ENCODE results near the gene CDH4. TPM values are rescaled to one million over a fixed set of nuclear protein-coding genes. Genes with fewer than 3 reads are reported as not detected.

Gene CDH4
- total and polyA plus RNA-seq, 9 of the 15 experiments (the other 6 are each of a cell fraction or from before 2014, with no cell fraction given): 0.04 TPM; not detected in 8

- 0% methylated on average over 5 of the region's 5 CpGs for WGBS (ENCODE audit: insufficient coverage, low coverage, missing lambda C conversion rate)
- Histone ChIP-seq H3K79me2 (ENCODE audit: control insufficient read depth, insufficient read depth, low read length) (no peaks in the 10 kb centered on the region), H3K9me3 (replicated peaks; ENCODE audit: control insufficient read depth, insufficient read depth, low read depth, low read length) (no peaks in the 10 kb centered on the region), H3K4me3 (no peak overlapping the region), H3K4me1 (replicated peaks in 1 of 2; ENCODE audit: control insufficient read depth in 2 of 2, insufficient read depth in 2 of 2, low read length in 2 of 2) (no peaks in the 10 kb centered on the region), H3K27me3 (ENCODE audit: control insufficient read depth in 2 of 2, insufficient read depth in 2 of 2, low read length in 2 of 2) (peaks cover 3 to 6% of the 10 kb centered on the region in 2 experiments; a peak in 3 of 5 replicates), H3K4me2 (ENCODE audit: insufficient read depth, low read length) (no peak overlapping the region), H4K20me1 (replicated peaks; ENCODE audit: control insufficient read depth, insufficient read depth, low read length) (no peaks in the 10 kb centered on the region), H3K9me1 (ENCODE audit: control insufficient read depth, insufficient read depth, low read length) (no peaks in the 10 kb centered on the region), H3K9ac (ENCODE audit: insufficient read depth in 1 of 2, low read depth in 2 of 2, low read length in 2 of 2) (no peak overlapping the region), H3K27ac (ENCODE audit: extremely low read depth, low read depth, low read length) (no peak overlapping the region), H3K36me3 (ENCODE audit: control insufficient read depth, insufficient read depth, low read length) (no peaks in the 10 kb centered on the region), H2AFZ (ENCODE audit: low read depth, low read length) (no peak overlapping the region)
- POLR2A ChIA-PET: interaction anchor here (0.6 kb wide), 1 partner anchor 24 kb away, joined by 3 read pairs; no protein-coding TSS in a partner anchor
- intact Hi-C loops (cut with micrococcal nuclease) (no loop called here), in situ Hi-C loops (cut with MboI) (no loop called here)
- ATAC-seq: no peak
- TF ChIP-seq ZNF408 (CRISPR knock-in tag; IDR thresholded peaks at IDR 0.05; ENCODE audit: low read depth): no peak
- peak; percentile 93 for TF ChIP-seq BHLHE40 (IDR thresholded peaks at IDR 0.05; ENCODE audit: low read length)
- peak; percentile 93 for TF ChIP-seq ZBTB17 (CRISPR knock-in tag; IDR thresholded peaks at IDR 0.05)
- TF ChIP-seq ZNF23 (CRISPR knock-in tag; IDR thresholded peaks at IDR 0.05): peak; percentile 78; the same call in 1 of the 2 replicates
- TF ChIP-seq REST (IDR thresholded peaks at IDR 0.05; ENCODE audit: borderline replicate concordance): peak; percentile 32; the same call in 1 of the 2 replicates
- TF ChIP-seq REST (CRISPR knock-in tag; IDR thresholded peaks at IDR 0.05; ENCODE audit: low read depth): no peak
- peak in 1 of 2 experiments; percentile 87; a peak in 2 of 4 replicates for TF ChIP-seq MLLT1 (IDR thresholded peaks at IDR 0.05)
- TF ChIP-seq FIP1L1 (IDR thresholded peaks at IDR 0.05; ENCODE audit: low read depth, low read length, poor library complexity, severe bottlenecking): no peak
- BruUV-seq (replicated peaks): no TSS peak
- CTCF ChIA-PET (ENCODE audit: low intra/inter-chr PET ratio): no interaction called here
- DNase-seq (ENCODE audit: extremely low read depth in 1 of 4, low spot score in 3 of 4): no peak
- no peak for FAIRE-seq
Observed at GRCh38 chr20:61576372-61576771, 324.3 kb downstream of the CDH4 start.
